ENCODE measurements around the gene BANF2. TPM values are rescaled to one million over a fixed set of nuclear protein-coding genes. Genes with fewer than 3 reads are reported as not detected.

Gene BANF2
- polyA plus RNA-seq, 1 donor from 2014 or later: not detected

DNA sequence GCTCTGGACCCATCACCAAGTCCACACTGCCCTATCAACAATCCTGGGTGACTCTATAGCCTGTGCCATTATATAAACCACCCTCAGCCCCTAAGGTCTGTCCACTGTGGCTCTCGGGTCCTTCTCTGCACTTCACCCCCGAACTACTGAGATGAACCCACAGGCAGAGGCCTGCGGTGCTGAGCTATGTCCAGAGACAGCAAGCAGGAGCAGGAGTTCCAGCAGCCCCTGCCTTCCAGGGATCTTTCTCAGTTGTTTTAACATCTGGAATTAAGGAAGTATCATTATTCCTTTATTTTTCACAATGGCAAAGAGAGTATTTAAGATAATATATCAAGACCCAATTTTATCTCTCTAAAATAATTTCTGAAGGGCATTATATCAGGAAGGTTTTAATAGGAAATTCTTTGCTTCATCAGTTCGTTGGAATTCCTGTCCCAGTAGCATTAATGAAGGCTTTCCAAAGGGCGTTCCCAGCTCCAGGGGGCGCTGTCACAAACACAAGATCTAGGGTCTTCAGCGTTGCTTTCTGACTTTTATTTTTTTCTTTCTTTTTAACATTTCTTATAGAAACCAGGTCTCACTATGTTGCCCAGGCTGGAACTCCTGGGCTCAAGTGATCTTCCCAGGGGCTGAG is 45.0 kb upstream of the BANF2 start:
- Histone ChIP-seq H3K9me3 (ENCODE audit: low read length) (no peaks in the 10 kb centered on the region), H3K9me2 (ENCODE audit: insufficient read depth, low read length) (no peaks in the 10 kb centered on the region), H3K4me3 (ENCODE audit: low read length) (no peak overlapping the region), H3K27me3 (ENCODE audit: insufficient read depth, low read depth, low read length) (no peaks in the 10 kb centered on the region), H4K20me1 (ENCODE audit: insufficient read depth) (no peaks in the 10 kb centered on the region), H3K79me2 (replicated peaks; ENCODE audit: insufficient read depth, low read length) (no peaks in the 10 kb centered on the region), H3K36me3 (ENCODE audit: insufficient read depth, low read length) (no peaks in the 10 kb centered on the region), H3K9ac (ENCODE audit: low read length) (no peak overlapping the region), H2AFZ (ENCODE audit: low read depth, low read length) (no peak overlapping the region), H3F3A (ENCODE audit: insufficient read depth, low read length, poor library complexity, severe bottlenecking) (no peaks in the 10 kb centered on the region), H3K4me2 (ENCODE audit: low read length) (no peak overlapping the region), H3K27ac (ENCODE audit: low read length) (no peak overlapping the region)
- TF ChIP-seq TAF1 (IDR thresholded peaks at IDR 0.05; ENCODE audit: low read depth) (no peak), SMC3 (conservative IDR thresholded peaks at IDR 0.05; ENCODE audit: poor library complexity) (no peak), MXI1 (conservative IDR thresholded peaks at IDR 0.05; ENCODE audit: poor library complexity, severe bottlenecking) (no peak), CTCF (IDR thresholded peaks at IDR 0.05; ENCODE audit: poor library complexity, severe bottlenecking) (no peak), RAD21 (conservative IDR thresholded peaks at IDR 0.05) (no peak), EP300 (conservative IDR thresholded peaks at IDR 0.05; ENCODE audit: poor library complexity, severe bottlenecking) (no peak), EZH2 (IDR thresholded peaks at IDR 0.05; ENCODE audit: borderline replicate concordance, insufficient read depth, low read length, poor library complexity, severe bottlenecking) (no peak), POLR2AphosphoS5 (IDR thresholded peaks at IDR 0.05) (no peak)
- TF ChIP-seq, protein P1, sequence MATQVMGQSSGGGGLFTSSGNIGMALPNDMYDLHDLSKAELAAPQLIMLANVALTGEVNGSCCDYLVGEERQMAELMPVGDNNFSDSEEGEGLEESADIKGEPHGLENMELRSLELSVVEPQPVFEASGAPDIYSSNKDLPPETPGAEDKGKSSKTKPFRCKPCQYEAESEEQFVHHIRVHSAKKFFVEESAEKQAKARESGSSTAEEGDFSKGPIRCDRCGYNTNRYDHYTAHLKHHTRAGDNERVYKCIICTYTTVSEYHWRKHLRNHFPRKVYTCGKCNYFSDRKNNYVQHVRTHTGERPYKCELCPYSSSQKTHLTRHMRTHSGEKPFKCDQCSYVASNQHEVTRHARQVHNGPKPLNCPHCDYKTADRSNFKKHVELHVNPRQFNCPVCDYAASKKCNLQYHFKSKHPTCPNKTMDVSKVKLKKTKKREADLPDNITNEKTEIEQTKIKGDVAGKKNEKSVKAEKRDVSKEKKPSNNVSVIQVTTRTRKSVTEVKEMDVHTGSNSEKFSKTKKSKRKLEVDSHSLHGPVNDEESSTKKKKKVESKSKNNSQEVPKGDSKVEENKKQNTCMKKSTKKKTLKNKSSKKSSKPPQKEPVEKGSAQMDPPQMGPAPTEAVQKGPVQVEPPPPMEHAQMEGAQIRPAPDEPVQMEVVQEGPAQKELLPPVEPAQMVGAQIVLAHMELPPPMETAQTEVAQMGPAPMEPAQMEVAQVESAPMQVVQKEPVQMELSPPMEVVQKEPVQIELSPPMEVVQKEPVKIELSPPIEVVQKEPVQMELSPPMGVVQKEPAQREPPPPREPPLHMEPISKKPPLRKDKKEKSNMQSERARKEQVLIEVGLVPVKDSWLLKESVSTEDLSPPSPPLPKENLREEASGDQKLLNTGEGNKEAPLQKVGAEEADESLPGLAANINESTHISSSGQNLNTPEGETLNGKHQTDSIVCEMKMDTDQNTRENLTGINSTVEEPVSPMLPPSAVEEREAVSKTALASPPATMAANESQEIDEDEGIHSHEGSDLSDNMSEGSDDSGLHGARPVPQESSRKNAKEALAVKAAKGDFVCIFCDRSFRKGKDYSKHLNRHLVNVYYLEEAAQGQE (IDR thresholded peaks at IDR 0.05; ENCODE audit: borderline replicate concordance): no peak

GRCh38 chr20:17655286-17655651 is 44.5 kb upstream of the BANF2 start:
- Histone ChIP-seq H3K27ac (ENCODE audit: low read length) (no peak overlapping the region), H3K36me3 (ENCODE audit: insufficient read depth, low read length) (no peaks in the 10 kb centered on the region), H3K9ac (ENCODE audit: low read length) (no peak overlapping the region), H3K27me3 (ENCODE audit: insufficient read depth, low read depth, low read length) (no peaks in the 10 kb centered on the region), H3K9me3 (ENCODE audit: low read length) (no peaks in the 10 kb centered on the region), H4K20me1 (ENCODE audit: insufficient read depth) (no peaks in the 10 kb centered on the region), H3K4me3 (ENCODE audit: low read length) (no peak overlapping the region), H2AFZ (ENCODE audit: low read depth, low read length) (no peak overlapping the region), H3K9me2 (ENCODE audit: insufficient read depth, low read length) (no peaks in the 10 kb centered on the region), H3K4me2 (ENCODE audit: low read length) (no peak overlapping the region), H3K79me2 (replicated peaks; ENCODE audit: insufficient read depth, low read length) (no peaks in the 10 kb centered on the region), H3F3A (ENCODE audit: insufficient read depth, low read length, poor library complexity, severe bottlenecking) (no peaks in the 10 kb centered on the region)
- TF ChIP-seq POLR2AphosphoS5 (IDR thresholded peaks at IDR 0.05) (no peak), EP300 (conservative IDR thresholded peaks at IDR 0.05; ENCODE audit: poor library complexity, severe bottlenecking) (no peak), MXI1 (conservative IDR thresholded peaks at IDR 0.05; ENCODE audit: poor library complexity, severe bottlenecking) (no peak), SMC3 (conservative IDR thresholded peaks at IDR 0.05; ENCODE audit: poor library complexity) (no peak), EZH2 (IDR thresholded peaks at IDR 0.05; ENCODE audit: borderline replicate concordance, insufficient read depth, low read length, poor library complexity, severe bottlenecking) (no peak), TAF1 (IDR thresholded peaks at IDR 0.05; ENCODE audit: low read depth) (no peak), RAD21 (conservative IDR thresholded peaks at IDR 0.05) (no peak), CTCF (IDR thresholded peaks at IDR 0.05; ENCODE audit: poor library complexity, severe bottlenecking) (no peak)
- TF ChIP-seq, protein P1 (IDR thresholded peaks at IDR 0.05; ENCODE audit: borderline replicate concordance): no peak

Data from neural cell (in vitro differentiated cells).